ENCODE results near the gene GLIS1.

DNA sequence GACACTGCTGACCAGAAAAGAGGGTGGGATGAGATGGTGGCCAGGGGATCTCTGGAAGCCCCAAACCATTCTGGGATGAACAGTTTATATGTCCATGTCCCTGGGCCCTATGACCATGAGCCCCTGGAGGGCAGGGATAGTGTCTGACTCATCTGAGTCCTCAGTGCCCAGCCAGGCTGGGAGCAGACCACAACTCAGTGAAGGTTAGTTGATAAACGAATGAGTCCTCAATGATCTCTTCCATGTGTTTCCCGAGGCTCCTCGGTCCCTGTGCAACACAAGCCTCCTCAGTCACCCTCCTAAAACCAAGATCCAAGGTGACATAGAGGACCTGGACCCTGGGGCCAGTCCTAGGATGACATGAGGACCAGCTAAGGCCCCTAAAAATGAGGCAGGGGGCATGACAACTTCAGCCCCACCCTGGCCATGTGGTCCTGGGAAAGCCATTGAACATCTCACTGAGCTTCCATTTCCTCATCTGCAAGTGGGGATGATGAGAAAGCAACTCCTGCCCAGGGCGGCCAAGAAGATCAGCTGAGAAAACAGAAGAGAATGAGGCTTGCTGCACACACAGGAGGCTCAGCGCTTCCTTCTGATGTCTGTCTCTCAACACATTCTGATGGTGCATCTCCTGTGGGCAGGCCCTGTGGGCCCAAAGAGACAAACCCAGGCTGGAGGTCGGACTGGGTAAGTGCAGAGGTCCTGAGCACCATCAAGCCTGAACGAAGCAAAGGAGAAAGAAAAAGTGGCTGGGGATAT is 86.3 kb downstream of the GLIS1 start:
- TF ChIP-seq EZH2 (IDR thresholded peaks at IDR 0.05; ENCODE audit: borderline replicate concordance) = no peak
- TF ChIP-seq, protein P1, sequence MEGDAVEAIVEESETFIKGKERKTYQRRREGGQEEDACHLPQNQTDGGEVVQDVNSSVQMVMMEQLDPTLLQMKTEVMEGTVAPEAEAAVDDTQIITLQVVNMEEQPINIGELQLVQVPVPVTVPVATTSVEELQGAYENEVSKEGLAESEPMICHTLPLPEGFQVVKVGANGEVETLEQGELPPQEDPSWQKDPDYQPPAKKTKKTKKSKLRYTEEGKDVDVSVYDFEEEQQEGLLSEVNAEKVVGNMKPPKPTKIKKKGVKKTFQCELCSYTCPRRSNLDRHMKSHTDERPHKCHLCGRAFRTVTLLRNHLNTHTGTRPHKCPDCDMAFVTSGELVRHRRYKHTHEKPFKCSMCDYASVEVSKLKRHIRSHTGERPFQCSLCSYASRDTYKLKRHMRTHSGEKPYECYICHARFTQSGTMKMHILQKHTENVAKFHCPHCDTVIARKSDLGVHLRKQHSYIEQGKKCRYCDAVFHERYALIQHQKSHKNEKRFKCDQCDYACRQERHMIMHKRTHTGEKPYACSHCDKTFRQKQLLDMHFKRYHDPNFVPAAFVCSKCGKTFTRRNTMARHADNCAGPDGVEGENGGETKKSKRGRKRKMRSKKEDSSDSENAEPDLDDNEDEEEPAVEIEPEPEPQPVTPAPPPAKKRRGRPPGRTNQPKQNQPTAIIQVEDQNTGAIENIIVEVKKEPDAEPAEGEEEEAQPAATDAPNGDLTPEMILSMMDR (IDR thresholded peaks at IDR 0.05; ENCODE audit: poor library complexity) = no peak
